ENCODE results near the gene LIX1.
"Not testable (repeated sequence)": the region's sequence is repeated elsewhere in the genome, so short reads cannot be mapped to it uniquely, and the experiment has no call there.

LIX1 gene

GRCh38 chr5:97149709-97150108 is 7.3 kb upstream of the LIX1 start:
- H3K27ac ChIP-seq: no peak overlapping the region
- TF ChIP-seq CTCF (conservative IDR thresholded peaks at IDR 0.05; ENCODE audit: low read depth): no peak
- no peak for DNase-seq (ENCODE audit: low spot score)
- ChIA-PET POLR2A (ENCODE audit: low non-redundant PET) (no interaction called here), CTCF (interaction anchor here (0.6 kb wide), 1 partner anchor 911 kb away, joined by 3 read pairs; no protein-coding TSS in a partner anchor)

- no peak for TF ChIP-seq CTCF (conservative IDR thresholded peaks at IDR 0.05; ENCODE audit: low read depth)
- no peak overlapping the region for H3K27ac ChIP-seq
- ChIA-PET CTCF (interaction anchor here (0.5 to 1.2 kb wide), 3 partner anchors 15 to 283 kb away, joined by 3 to 4 read pairs (median 3); no protein-coding TSS in a partner anchor), POLR2A (ENCODE audit: low non-redundant PET) (no interaction called here)
- DNase-seq (ENCODE audit: low spot score): no peak
These were observed 5.9 kb upstream of the LIX1 start for GRCh38 chr5:97148288-97148687.

GRCh38 chr5:97143704-97144103 is 1.3 kb upstream of the LIX1 start:
- no peak for TF ChIP-seq CTCF (conservative IDR thresholded peaks at IDR 0.05; ENCODE audit: low read depth)
- no peak overlapping the region for H3K27ac ChIP-seq
- ChIA-PET POLR2A (ENCODE audit: low non-redundant PET) (no interaction called here), CTCF (interaction anchor here (0.6 to 0.8 kb wide), 3 partner anchors 13 to 654 kb away, joined by 3 to 4 read pairs (median 3); no protein-coding TSS in a partner anchor)
- DNase-seq (ENCODE audit: low spot score): no peak

GRCh38 chr5:97141539-97141938 is 872 bp downstream of the LIX1 start:
- POLR2A ChIA-PET (ENCODE audit: low non-redundant PET): no interaction called here
- DNase-seq (ENCODE audit: low spot score): no peak
- CTCF ChIA-PET: interaction anchor here (1.1 kb wide), 1 partner anchor 22 kb away, joined by 4 read pairs; no protein-coding TSS in a partner anchor

GRCh38 chr5:97141031-97141430 is 1.4 kb downstream of the LIX1 start:
- ChIA-PET POLR2A (ENCODE audit: low non-redundant PET) (no interaction called here), CTCF (interaction anchor here (1.1 kb wide), 1 partner anchor 23 kb away, joined by 4 read pairs; no protein-coding TSS in a partner anchor)
- no peak overlapping the region for H3K27ac ChIP-seq
- DNase-seq (ENCODE audit: low spot score): no peak
- TF ChIP-seq CTCF (conservative IDR thresholded peaks at IDR 0.05; ENCODE audit: low read depth): no peak

More at GRCh38 chr5:97141539-97141938, 872 bp downstream of the LIX1 start:
- no peak overlapping the region for H3K27ac ChIP-seq
- TF ChIP-seq CTCF (conservative IDR thresholded peaks at IDR 0.05; ENCODE audit: low read depth): no peak

GRCh38 chr5:97140250-97140649 is 2.2 kb downstream of the LIX1 start:
- CTCF ChIA-PET: interaction anchor here (1.1 kb wide), 1 partner anchor 272 kb away, joined by 3 read pairs; no protein-coding TSS in a partner anchor
- DNase-seq (ENCODE audit: low spot score); POLR2A ChIA-PET (ENCODE audit: low non-redundant PET); H3K27ac ChIP-seq: not testable (repeated sequence)

GRCh38 chr5:97136475-97136874 is 5.9 kb downstream of the LIX1 start:
- no peak for TF ChIP-seq CTCF (conservative IDR thresholded peaks at IDR 0.05; ENCODE audit: low read depth)
- ChIA-PET POLR2A (ENCODE audit: low non-redundant PET) (no interaction called here), CTCF (no interaction called here)
- no peak for DNase-seq (ENCODE audit: low spot score)
- H3K27ac ChIP-seq: no peak overlapping the region
